PC-3 (cell line): ENCODE results near the gene LTBP1.

Experiments
- CTCF ChIP-seq: fragments of 300-600 bp; sonication (generic); conservative IDR thresholded peaks from 2 replicates; pipeline ENCODE4 v1.5.1; 2017; ENCODE audit warnings: antibody characterized with exemption, low read depth, mild to moderate bottlenecking, low read length
- EZH2 ChIP-seq: fragments of 300-600 bp; sonication (generic); IDR thresholded peaks from one replicate; pipeline ENCODE4 v1.6.1; 2017; ENCODE audit warnings: antibody characterized with exemption, mild to moderate bottlenecking, low read length; ENCODE audit not compliant: unreplicated experiment
- EZH2phosphoT487 ChIP-seq: fragments of 300-600 bp; sonication (generic); IDR thresholded peaks from 2 replicates; pipeline ENCODE4 v1.6.1; 2018; ENCODE audit warnings: mild to moderate bottlenecking, antibody characterized with exemption, low read length, borderline replicate concordance

GRCh38 chr2:33019796-33020195, 73.0 kb downstream of the LTBP1 start:
- TF ChIP-seq CTCF (no peak), EZH2 (no peak), EZH2phosphoT487 (no peak)
